K562 (cell line): ENCODE data around the gene TTN.

Experiments used
- CAMTA2 ChIP-seq: fragments of 250-450 bp; sonication (Bioruptor Pico); conservative IDR thresholded peaks from 2 replicates; pipeline ENCODE4 v1.5.1; 2022
- CTCF ChIP-seq, 3 experiments: IDR thresholded peaks in 2 of 3; conservative IDR thresholded peaks in 1 of 3; 2 replicates each; pipeline ENCODE4 v1.5.1; 2011 to 2012; ENCODE audit warnings: low read length in 3 of 3, mild to moderate bottlenecking in 3 of 3, control low read depth in 2 of 3, improper control_type of control experiment in 1 of 3, inconsistent platforms in 1 of 3, low read depth in 1 of 3, mixed read lengths in 1 of 3, moderate library complexity in 1 of 3; ENCODE audit not compliant: insufficient read depth in 2 of 3
- EZH2 ChIP-seq: IDR thresholded peaks from 2 replicates; pipeline ENCODE4 v1.6.1; 2012; ENCODE audit warnings: low read depth, mild to moderate bottlenecking, inconsistent platforms, low read length, borderline replicate concordance
- PTTG1 ChIP-seq: fragments of 450-650 bp; IDR thresholded peaks from 2 replicates; pipeline ENCODE4 v1.6.1; 2016; ENCODE audit warnings: low read depth, mild to moderate bottlenecking, missing genetic modification characterization, missing compliant biosample characterization
- TF ChIP-seq, protein P1 (sequence below), 2 experiments: fragments of 450-650 bp; formaldehyde crosslinking in 1 of 2; IDR thresholded peaks; 2 replicates each; pipeline versions ENCODE4 v1.4.0 to v1.6.1; 2014 to 2020; ENCODE audit warnings: mild to moderate bottlenecking in 2 of 2, borderline replicate concordance in 1 of 2, low read depth in 1 of 2

DNA sequence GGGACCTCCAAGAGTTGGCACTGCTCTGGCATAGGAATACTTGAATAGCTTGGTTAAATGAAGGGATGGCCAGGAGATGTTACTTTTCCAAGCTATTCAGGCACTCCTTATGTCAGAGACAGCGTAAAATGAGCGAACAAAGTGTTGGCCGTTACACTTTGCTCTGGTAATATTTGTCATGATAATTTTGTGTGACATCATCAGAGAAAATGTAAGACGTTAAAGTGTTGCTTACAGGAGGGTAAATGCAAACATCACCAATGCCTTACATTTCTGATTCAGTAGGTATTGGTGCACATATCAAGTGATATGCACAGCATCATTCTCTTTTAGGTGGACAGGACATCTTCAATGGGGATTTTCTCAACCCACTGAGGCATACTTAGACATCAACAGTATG, 281.0 kb downstream of the TTN start:
- TF ChIP-seq CAMTA2 (no peak), CTCF (IDR thresholded peaks at IDR 0.05 in 2 of 3, conservative IDR thresholded peaks at IDR 0.05 in 1 of 3; ENCODE audit: insufficient read depth in 2 of 3, low read depth in 1 of 3, low read length in 3 of 3) (no peak), PTTG1 (no peak), EZH2 (no peak)
- TF ChIP-seq, protein P1, sequence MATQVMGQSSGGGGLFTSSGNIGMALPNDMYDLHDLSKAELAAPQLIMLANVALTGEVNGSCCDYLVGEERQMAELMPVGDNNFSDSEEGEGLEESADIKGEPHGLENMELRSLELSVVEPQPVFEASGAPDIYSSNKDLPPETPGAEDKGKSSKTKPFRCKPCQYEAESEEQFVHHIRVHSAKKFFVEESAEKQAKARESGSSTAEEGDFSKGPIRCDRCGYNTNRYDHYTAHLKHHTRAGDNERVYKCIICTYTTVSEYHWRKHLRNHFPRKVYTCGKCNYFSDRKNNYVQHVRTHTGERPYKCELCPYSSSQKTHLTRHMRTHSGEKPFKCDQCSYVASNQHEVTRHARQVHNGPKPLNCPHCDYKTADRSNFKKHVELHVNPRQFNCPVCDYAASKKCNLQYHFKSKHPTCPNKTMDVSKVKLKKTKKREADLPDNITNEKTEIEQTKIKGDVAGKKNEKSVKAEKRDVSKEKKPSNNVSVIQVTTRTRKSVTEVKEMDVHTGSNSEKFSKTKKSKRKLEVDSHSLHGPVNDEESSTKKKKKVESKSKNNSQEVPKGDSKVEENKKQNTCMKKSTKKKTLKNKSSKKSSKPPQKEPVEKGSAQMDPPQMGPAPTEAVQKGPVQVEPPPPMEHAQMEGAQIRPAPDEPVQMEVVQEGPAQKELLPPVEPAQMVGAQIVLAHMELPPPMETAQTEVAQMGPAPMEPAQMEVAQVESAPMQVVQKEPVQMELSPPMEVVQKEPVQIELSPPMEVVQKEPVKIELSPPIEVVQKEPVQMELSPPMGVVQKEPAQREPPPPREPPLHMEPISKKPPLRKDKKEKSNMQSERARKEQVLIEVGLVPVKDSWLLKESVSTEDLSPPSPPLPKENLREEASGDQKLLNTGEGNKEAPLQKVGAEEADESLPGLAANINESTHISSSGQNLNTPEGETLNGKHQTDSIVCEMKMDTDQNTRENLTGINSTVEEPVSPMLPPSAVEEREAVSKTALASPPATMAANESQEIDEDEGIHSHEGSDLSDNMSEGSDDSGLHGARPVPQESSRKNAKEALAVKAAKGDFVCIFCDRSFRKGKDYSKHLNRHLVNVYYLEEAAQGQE (IDR thresholded peaks at IDR 0.05; ENCODE audit: borderline replicate concordance) = no peak
- TF ChIP-seq, protein P1 (CRISPR knock-in tag; IDR thresholded peaks at IDR 0.05; ENCODE audit: low read depth) = no peak
